Stomach (tissue), 4 donors: ENCODE results near the gene SEMA5A.

ENCODE experiments used
- POLR2AphosphoS5 ChIP-seq, 3 donors: sonication (generic); formaldehyde crosslinking; IDR thresholded peaks; one replicate each; pipeline ENCODE4 v1.6.1; 2016; ENCODE audit warnings: antibody characterized with exemption in 3 of 3
- TF ChIP-seq, protein P1 (sequence below), 7 experiments: fragments of 450-650 bp in 4 of 7; fragments of 200-600 bp in 3 of 7; sonication (generic) in 3 of 7; IDR thresholded peaks; one replicate each; pipeline ENCODE4 v1.5.1; 2016 to 2019; ENCODE audit warnings: antibody characterized with exemption in 7 of 7, control low read depth in 2 of 7, mild to moderate bottlenecking in 1 of 7

DNA sequence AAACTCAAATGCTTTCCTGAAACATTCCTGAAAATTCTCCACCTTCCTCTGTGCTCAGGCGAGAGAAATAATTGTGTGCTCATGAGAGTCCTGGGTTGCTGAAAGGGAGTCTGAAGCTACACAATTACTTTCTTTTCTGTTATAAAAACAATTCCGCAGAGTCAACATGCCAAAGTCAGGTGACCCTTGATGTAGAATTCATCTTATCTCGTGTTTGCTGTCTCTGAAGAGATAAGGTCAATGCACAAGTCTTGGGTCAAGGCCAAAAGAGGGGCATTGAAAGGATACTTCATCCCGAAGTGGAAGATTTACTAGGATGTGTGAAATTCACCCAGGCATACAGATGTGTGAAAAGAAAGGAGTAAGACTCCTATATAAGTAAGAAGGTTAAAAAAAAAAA lies 493.5 kb downstream of the SEMA5A start:
- TF ChIP-seq POLR2AphosphoS5 (IDR thresholded peaks at IDR 0.05) = no peak
- TF ChIP-seq, protein P1, sequence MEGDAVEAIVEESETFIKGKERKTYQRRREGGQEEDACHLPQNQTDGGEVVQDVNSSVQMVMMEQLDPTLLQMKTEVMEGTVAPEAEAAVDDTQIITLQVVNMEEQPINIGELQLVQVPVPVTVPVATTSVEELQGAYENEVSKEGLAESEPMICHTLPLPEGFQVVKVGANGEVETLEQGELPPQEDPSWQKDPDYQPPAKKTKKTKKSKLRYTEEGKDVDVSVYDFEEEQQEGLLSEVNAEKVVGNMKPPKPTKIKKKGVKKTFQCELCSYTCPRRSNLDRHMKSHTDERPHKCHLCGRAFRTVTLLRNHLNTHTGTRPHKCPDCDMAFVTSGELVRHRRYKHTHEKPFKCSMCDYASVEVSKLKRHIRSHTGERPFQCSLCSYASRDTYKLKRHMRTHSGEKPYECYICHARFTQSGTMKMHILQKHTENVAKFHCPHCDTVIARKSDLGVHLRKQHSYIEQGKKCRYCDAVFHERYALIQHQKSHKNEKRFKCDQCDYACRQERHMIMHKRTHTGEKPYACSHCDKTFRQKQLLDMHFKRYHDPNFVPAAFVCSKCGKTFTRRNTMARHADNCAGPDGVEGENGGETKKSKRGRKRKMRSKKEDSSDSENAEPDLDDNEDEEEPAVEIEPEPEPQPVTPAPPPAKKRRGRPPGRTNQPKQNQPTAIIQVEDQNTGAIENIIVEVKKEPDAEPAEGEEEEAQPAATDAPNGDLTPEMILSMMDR (IDR thresholded peaks at IDR 0.05) = no peak
